Natural killer cell treated with Interleukin-12 subunit alpha and Interleukin-12 subunit beta and Interleukin-15 and Interleukin-18, amount 100 ng/mL, for 72 hours (primary cell): ENCODE results near the gene GNAI1. TPM values are rescaled to one million over a fixed set of nuclear protein-coding genes. Genes with fewer than 3 reads are reported as not detected.

Experiments
- ATAC-seq, 2 donors: fragments of 150-1000 bp; cut with Tn5 transposase in 1 of 2; sonication (Bioruptor Pico), chemical (Tn5 transposase) in 1 of 2; 2 replicates each; pipeline ENCODE4 v1.10.0; 2021
- DNase-seq: peaks from one replicate; pipeline ENCODE4 v3.0.0; 2022; ENCODE audit warnings: low spot score
- H3K27ac Mint-ChIP-seq, 2 donors: 1 replicate in 1 of 2; 2 replicates in 1 of 2; pipeline ENCODE4 v1.8.0; 2022; ENCODE audit warnings: mixed read lengths in 2 of 2, mild to moderate bottlenecking in 1 of 2, moderate library complexity in 1 of 2
- H3K27me3 Mint-ChIP-seq, 2 donors: 1 replicate in 1 of 2; 2 replicates in 1 of 2; pipeline ENCODE4 v1.8.0; 2022; ENCODE audit warnings: mixed read lengths in 2 of 2
- H3K36me3 Mint-ChIP-seq: one replicate; pipeline ENCODE4 v1.8.0; 2022; ENCODE audit warnings: mixed read lengths
- H3K4me1 Mint-ChIP-seq, 2 donors: 1 replicate in 1 of 2; 2 replicates in 1 of 2; pipeline ENCODE4 v1.8.0; 2022; ENCODE audit warnings: low read depth in 2 of 2, mixed read lengths in 2 of 2, mild to moderate bottlenecking in 1 of 2
- H3K4me3 Mint-ChIP-seq: one replicate; pipeline ENCODE4 v1.8.0; 2022; ENCODE audit warnings: mixed read lengths
- H3K9me3 Mint-ChIP-seq: 2 replicates; pipeline ENCODE4 v1.8.0; 2022; ENCODE audit warnings: mixed read lengths
- total RNA-seq, 2 donors: library from RNA; stranded (reverse); gene quantifications; one replicate each; pipeline ENCODE4 v1.2.3, GENCODE V29; 2022

The GNAI1 gene
- total RNA-seq, 2 donors from 2014 or later, result 1.2 TPM; not detected in 1

GRCh38 chr7:80159802-80160201 lies 25.2 kb downstream of the GNAI1 start:
- no peaks in the 10 kb centered on the region for H3K27me3 Mint-ChIP-seq
- peaks cover 11% of the 10 kb centered on the region for H3K9me3 Mint-ChIP-seq
- DNase-seq, result no peak
- no peak overlapping the region for H3K27ac Mint-ChIP-seq
- no peaks in the 10 kb centered on the region for H3K36me3 Mint-ChIP-seq
- no peaks in the 10 kb centered on the region for H3K4me1 Mint-ChIP-seq
- no peak overlapping the region for H3K4me3 Mint-ChIP-seq
- no peak for ATAC-seq

DNA sequence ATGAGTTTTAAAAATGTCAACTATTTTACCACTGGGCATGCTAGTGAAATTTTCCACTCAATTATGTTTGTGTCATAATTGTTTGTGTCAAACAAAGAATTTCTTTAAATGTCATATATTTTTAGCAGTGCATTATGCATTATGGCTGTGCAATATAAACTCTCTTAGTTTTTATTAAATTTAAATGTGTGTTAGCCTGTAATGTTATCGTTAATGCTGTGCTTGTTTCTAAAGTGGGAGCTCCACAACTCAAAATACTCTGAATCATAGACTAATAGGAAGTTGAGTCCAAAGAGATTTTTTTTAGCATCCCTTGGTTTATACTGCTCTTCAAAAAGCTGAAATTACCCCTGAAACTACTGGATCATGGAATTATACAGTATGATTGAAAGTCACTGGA lies 26.8 kb downstream of the GNAI1 start:
- H3K9me3 Mint-ChIP-seq, result peaks cover 11% of the 10 kb centered on the region
- no peak overlapping the region for H3K27ac Mint-ChIP-seq
- no peaks in the 10 kb centered on the region for H3K36me3 Mint-ChIP-seq
- no peaks in the 10 kb centered on the region for H3K4me1 Mint-ChIP-seq
- H3K4me3 Mint-ChIP-seq, result no peak overlapping the region
- ATAC-seq, result no peak
- no peaks in the 10 kb centered on the region for H3K27me3 Mint-ChIP-seq
- no peak for DNase-seq

GRCh38 chr7:80165177-80165576 lies 30.5 kb downstream of the GNAI1 start:
- Mint-ChIP-seq H3K9me3 (peaks cover 3% of the 10 kb centered on the region), H3K4me1 (no peaks in the 10 kb centered on the region), H3K27me3 (no peaks in the 10 kb centered on the region), H3K4me3 (no peak overlapping the region), H3K27ac (no peak overlapping the region), H3K36me3 (peaks cover 1% of the 10 kb centered on the region)
- DNase-seq (no peak), ATAC-seq (no peak)

DNA sequence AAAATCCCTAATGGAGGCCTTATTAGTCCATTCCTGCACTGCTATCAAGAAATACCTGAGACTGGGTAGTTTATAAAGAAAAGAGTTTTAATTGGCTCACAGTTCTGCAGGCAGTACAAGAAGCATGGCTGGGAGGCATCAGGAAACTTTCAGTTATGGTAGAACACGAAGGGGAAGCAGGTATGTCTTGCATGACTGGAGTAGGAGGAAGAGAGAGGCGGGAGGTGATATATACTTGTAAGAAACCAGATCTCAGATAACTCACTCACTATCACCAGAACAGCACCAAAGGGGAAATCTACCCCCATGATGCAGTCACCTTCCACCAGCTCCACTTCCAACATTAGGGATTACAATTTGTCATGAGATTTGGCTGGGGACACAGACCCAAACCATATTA lies 35.8 kb downstream of the GNAI1 start:
- peaks cover 8% of the 10 kb centered on the region for H3K9me3 Mint-ChIP-seq
- DNase-seq (no peak), ATAC-seq (no peak)
- no peaks in the 10 kb centered on the region for H3K27me3 Mint-ChIP-seq
- H3K27ac Mint-ChIP-seq, result no peak overlapping the region
- no peaks in the 10 kb centered on the region for H3K4me1 Mint-ChIP-seq
- H3K4me3 Mint-ChIP-seq, result no peak overlapping the region
- H3K36me3 Mint-ChIP-seq, result peaks cover 5% of the 10 kb centered on the region

GRCh38 chr7:80172387-80172786 lies 37.8 kb downstream of the GNAI1 start:
- Mint-ChIP-seq H3K4me3 (no peak overlapping the region), H3K9me3 (peaks cover 15% of the 10 kb centered on the region), H3K36me3 (peaks cover 5% of the 10 kb centered on the region)

GRCh38 chr7:80175744-80176143 lies 41.1 kb downstream of the GNAI1 start:
- Mint-ChIP-seq H3K36me3 (no peaks in the 10 kb centered on the region), H3K4me3 (no peak overlapping the region), H3K9me3 (peaks cover 10% of the 10 kb centered on the region), H3K27me3 (no peaks in the 10 kb centered on the region), H3K27ac (no peak overlapping the region), H3K4me1 (no peaks in the 10 kb centered on the region)
- DNase-seq (no peak), ATAC-seq (no peak)

More at GRCh38 chr7:80172387-80172786, 37.8 kb downstream of the GNAI1 start:
- DNase-seq (no peak), ATAC-seq (no peak)
- H3K4me1 Mint-ChIP-seq, result no peaks in the 10 kb centered on the region
- H3K27ac Mint-ChIP-seq, result no peak overlapping the region
- no peaks in the 10 kb centered on the region for H3K27me3 Mint-ChIP-seq

DNA sequence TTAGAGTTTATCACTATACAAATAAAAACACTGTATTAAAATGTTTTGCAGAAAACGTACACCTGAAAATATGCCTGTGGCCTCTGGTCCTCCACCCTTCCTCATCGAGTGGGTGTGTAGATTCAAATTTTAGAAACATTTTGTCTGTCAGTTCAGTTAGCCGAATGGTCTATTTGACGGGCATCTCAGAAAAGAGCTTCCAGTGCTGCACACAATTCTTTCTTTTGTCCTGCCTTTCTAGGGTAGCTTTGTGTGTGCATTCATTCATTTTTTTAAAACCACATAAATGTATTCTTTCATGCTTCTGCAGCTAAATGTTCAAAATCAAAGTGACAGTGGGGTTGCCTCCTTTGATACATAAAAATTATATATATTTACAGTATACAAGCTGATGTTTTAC lies 46.8 kb downstream of the GNAI1 start:
- no peak overlapping the region for H3K27ac Mint-ChIP-seq
- H3K27me3 Mint-ChIP-seq, result no peaks in the 10 kb centered on the region
- DNase-seq (no peak), ATAC-seq (no peak)
- H3K4me3 Mint-ChIP-seq, result no peak overlapping the region
- peaks cover 5% of the 10 kb centered on the region for H3K9me3 Mint-ChIP-seq
- no peaks in the 10 kb centered on the region for H3K4me1 Mint-ChIP-seq
- no peaks in the 10 kb centered on the region for H3K36me3 Mint-ChIP-seq

- H3K4me1 Mint-ChIP-seq, result no peaks in the 10 kb centered on the region
- no peaks in the 10 kb centered on the region for H3K27me3 Mint-ChIP-seq
Observed at GRCh38 chr7:80182630-80183276, 48.1 kb downstream of the GNAI1 start.

DNA sequence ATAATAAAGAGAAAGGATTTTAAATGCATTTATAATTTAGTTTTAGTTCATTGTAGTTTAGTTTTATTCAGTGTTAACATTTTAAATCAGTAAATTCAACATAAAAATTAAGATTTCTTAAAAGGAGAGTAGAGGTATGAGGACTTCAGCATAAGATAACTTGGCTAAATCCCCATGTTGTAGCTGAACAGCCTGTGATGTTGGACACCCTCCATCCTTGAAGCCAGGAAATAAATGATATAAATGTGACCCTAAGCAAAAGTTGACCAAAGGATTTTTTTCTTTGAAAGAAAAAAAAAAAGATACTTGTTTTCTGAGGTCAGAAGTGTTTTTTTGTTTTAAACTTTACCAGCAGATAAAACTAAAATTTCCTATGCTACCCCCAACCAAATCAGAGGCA lies 48.7 kb downstream of the GNAI1 start:
- DNase-seq, result no peak
- Mint-ChIP-seq H3K27me3 (no peaks in the 10 kb centered on the region), H3K4me1 (no peaks in the 10 kb centered on the region), H3K9me3 (peaks cover 10% of the 10 kb centered on the region), H3K4me3 (no peak overlapping the region), H3K27ac (no peak overlapping the region), H3K36me3 (no peaks in the 10 kb centered on the region)
- no peak for ATAC-seq

More at GRCh38 chr7:80182630-80183276, 48.1 kb downstream of the GNAI1 start:
- Mint-ChIP-seq H3K9me3 (peaks cover 10% of the 10 kb centered on the region), H3K36me3 (no peaks in the 10 kb centered on the region), H3K4me3 (no peak overlapping the region), H3K27ac (no peak overlapping the region)
- DNase-seq, result no peak
- ATAC-seq, result no peak

- DNase-seq, result no peak
- H3K27ac Mint-ChIP-seq, result no peak overlapping the region
- H3K36me3 Mint-ChIP-seq, result no peaks in the 10 kb centered on the region
- H3K4me3 Mint-ChIP-seq, result no peak overlapping the region
- H3K9me3 Mint-ChIP-seq, result peaks cover 12% of the 10 kb centered on the region
- no peak for ATAC-seq
- H3K4me1 Mint-ChIP-seq, result no peaks in the 10 kb centered on the region
- no peaks in the 10 kb centered on the region for H3K27me3 Mint-ChIP-seq
Observed at GRCh38 chr7:80183900-80184685, 49.5 kb downstream of the GNAI1 start.

DNA sequence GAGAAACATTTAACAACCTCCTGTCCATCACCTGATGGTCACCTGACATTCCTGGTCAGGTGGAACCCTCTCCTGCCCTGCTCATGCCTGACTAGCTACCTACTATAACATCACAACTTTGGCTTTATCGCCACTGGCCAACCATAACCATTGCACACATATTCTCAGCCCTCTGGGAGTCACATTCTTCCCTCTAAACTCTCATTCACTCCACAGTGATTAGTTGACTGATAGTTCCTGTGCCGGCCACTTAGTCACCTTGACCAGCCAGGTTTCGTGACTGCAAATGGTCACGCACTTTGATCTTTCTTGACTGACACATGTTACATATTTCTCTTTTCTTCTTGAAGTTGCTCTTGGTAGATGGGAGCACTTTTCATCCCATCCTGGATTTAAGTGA lies 50.1 kb downstream of the GNAI1 start:
- H3K36me3 Mint-ChIP-seq, result no peaks in the 10 kb centered on the region
- no peaks in the 10 kb centered on the region for H3K27me3 Mint-ChIP-seq
- no peaks in the 10 kb centered on the region for H3K4me1 Mint-ChIP-seq

DNA sequence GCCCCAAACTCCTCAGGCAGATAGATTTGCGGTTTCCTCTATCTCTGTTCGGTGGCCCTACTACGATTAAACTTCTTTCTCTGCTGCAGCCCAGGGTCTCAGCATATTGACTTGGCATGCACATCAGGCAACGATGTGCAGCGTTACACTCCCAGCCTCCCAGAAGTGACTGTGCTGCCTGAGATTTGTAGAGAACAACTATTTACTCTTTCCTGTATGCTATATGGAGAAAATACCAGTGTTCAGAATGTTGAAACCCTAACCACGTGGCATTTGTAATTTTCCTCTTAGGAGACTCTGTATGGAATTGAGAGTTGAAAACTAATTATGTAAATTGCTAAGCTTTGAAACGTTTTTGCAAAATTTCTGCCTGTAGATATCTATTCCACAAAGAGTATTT lies 50.9 kb downstream of the GNAI1 start:
- Mint-ChIP-seq H3K36me3 (no peaks in the 10 kb centered on the region), H3K4me1 (no peaks in the 10 kb centered on the region), H3K27me3 (no peaks in the 10 kb centered on the region), H3K27ac (no peak overlapping the region), H3K4me3 (no peak overlapping the region), H3K9me3 (peaks cover 13% of the 10 kb centered on the region)
- ATAC-seq, result no peak
- DNase-seq, result no peak

More for the DNA sequence above, 50.1 kb downstream of the GNAI1 start:
- ATAC-seq (no peak), DNase-seq (no peak)
- no peak overlapping the region for H3K27ac Mint-ChIP-seq
- peaks cover 13% of the 10 kb centered on the region for H3K9me3 Mint-ChIP-seq
- no peak overlapping the region for H3K4me3 Mint-ChIP-seq

- Mint-ChIP-seq H3K4me3 (no peak overlapping the region), H3K9me3 (peaks cover 13% of the 10 kb centered on the region), H3K4me1 (no peaks in the 10 kb centered on the region), H3K27ac (no peak overlapping the region), H3K27me3 (no peaks in the 10 kb centered on the region), H3K36me3 (no peaks in the 10 kb centered on the region)
- no peak for DNase-seq
- no peak for ATAC-seq
Observed at GRCh38 chr7:80186721-80187120, 52.1 kb downstream of the GNAI1 start.

GRCh38 chr7:80187279-80187678 lies 52.6 kb downstream of the GNAI1 start:
- no peaks in the 10 kb centered on the region for H3K27me3 Mint-ChIP-seq
- H3K4me1 Mint-ChIP-seq, result no peaks in the 10 kb centered on the region
- no peak for ATAC-seq
- H3K27ac Mint-ChIP-seq, result no peak overlapping the region
- no peaks in the 10 kb centered on the region for H3K36me3 Mint-ChIP-seq
- H3K9me3 Mint-ChIP-seq, result peaks cover 13% of the 10 kb centered on the region
- no peak overlapping the region for H3K4me3 Mint-ChIP-seq
- DNase-seq, result no peak
